Activated naive CD8-positive, alpha-beta T cell treated with anti-CD3 and anti-CD28 coated beads, Interleukin-2, amount 10 ng/mL, durations not matched to agents 7 days and 5 days (primary cell): ENCODE data around the gene SPEM3. TPM values are rescaled to one million over a fixed set of nuclear protein-coding genes. Genes with fewer than 3 reads are reported as not detected.

ENCODE experiments used
- ATAC-seq: fragments of 150-1000 bp; cut with Tn5 transposase; one replicate; pipeline ENCODE4 v1.10.0; 2021; ENCODE audit warnings: low read depth, moderate library complexity
- POLR2A ChIA-PET: fragments of 350-600 bp; sonication (Branson Sonifier 250); formaldehyde crosslinking; loops from one replicate; lab custom pipeline; 2021; ENCODE audit warnings: antibody characterized with exemption; lab: Charles Lee
- DNase-seq: peaks from one replicate; pipeline ENCODE4 v3.0.0; 2021
- H3K27ac Mint-ChIP-seq: one replicate; pipeline ENCODE4 v1.8.0; 2022; ENCODE audit warnings: mild to moderate bottlenecking, mixed read lengths
- H3K27me3 Mint-ChIP-seq: one replicate; pipeline ENCODE4 v1.8.0; 2022; ENCODE audit warnings: mild to moderate bottlenecking, moderate library complexity, mixed read lengths
- H3K36me3 Mint-ChIP-seq: one replicate; pipeline ENCODE4 v1.8.0; 2021; ENCODE audit warnings: mild to moderate bottlenecking, mixed read lengths
- H3K4me1 Mint-ChIP-seq: one replicate; pipeline ENCODE4 v1.8.0; 2021; ENCODE audit warnings: mixed read lengths
- H3K4me3 Mint-ChIP-seq: one replicate; pipeline ENCODE4 v1.8.0; 2022; ENCODE audit warnings: mild to moderate bottlenecking, moderate library complexity, mixed read lengths
- H3K9me3 Mint-ChIP-seq: one replicate; pipeline ENCODE4 v1.8.0; 2021; ENCODE audit warnings: mixed read lengths
- total RNA-seq, 2 experiments: library from RNA; stranded (reverse); gene quantifications; one replicate each; pipeline ENCODE4 v1.2.3, GENCODE V29; 2021

Gene SPEM3
- total RNA-seq, 2 experiments from 2014 or later, result not detected

DNA sequence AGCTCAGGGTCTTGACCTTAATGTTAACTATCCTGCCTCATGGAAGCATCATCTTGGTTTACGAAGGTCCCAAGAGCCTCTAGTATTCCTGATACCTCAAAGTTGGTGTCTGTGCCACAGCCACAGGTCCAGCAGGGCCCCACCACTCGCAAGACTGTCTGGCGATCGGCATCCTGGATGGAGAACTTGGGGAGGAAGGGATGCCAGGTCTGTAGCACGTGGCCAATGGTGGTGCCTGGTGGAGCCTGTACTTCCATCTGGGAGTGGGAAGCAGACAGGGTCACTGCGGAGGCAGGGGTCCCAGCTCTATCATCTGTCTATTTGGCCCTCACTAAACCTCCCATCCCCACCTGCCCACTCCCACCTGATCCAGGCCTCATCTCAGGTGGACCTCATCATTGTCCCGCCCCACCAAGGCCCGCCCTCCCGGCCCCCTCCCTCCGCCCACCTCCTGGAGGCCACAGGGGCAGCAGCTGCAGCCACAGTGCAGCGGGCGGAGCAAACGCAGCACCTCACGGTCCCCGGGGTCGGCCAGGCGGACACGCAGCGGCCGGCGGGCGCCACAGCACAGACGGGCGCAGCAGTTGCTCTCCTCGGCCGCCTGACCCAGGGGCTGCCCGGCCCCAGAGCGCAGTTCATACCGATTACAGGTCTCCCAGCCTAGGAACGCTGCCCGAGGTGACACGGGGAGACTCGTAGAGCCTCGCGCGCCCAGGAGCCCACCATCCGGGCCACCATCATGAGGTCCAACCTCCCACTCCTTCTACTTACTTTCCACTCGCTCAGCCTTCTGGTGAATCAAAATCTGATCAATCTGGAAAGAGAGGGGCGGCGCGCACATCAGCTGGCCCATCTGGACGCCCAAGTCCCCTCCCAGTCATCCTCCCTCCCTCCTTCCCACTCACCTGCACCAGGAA is 35.7 kb upstream of the SPEM3 start:
- Mint-ChIP-seq H3K27ac (peak overlapping the region; percentile 58), H3K9me3 (no peaks in the 10 kb centered on the region), H3K4me3 (peak overlapping the region; percentile 95), H3K4me1 (peaks cover 19% of the 10 kb centered on the region), H3K36me3 (peaks cover 6% of the 10 kb centered on the region), H3K27me3 (no peaks in the 10 kb centered on the region)
- DNase-seq (no peak), ATAC-seq (no peak)
- POLR2A ChIA-PET, result interaction anchor here (2.0 to 2.4 kb wide), 2 partner anchors 9 to 43 kb away, joined by 7 to 19 read pairs; no protein-coding TSS in a partner anchor

DNA sequence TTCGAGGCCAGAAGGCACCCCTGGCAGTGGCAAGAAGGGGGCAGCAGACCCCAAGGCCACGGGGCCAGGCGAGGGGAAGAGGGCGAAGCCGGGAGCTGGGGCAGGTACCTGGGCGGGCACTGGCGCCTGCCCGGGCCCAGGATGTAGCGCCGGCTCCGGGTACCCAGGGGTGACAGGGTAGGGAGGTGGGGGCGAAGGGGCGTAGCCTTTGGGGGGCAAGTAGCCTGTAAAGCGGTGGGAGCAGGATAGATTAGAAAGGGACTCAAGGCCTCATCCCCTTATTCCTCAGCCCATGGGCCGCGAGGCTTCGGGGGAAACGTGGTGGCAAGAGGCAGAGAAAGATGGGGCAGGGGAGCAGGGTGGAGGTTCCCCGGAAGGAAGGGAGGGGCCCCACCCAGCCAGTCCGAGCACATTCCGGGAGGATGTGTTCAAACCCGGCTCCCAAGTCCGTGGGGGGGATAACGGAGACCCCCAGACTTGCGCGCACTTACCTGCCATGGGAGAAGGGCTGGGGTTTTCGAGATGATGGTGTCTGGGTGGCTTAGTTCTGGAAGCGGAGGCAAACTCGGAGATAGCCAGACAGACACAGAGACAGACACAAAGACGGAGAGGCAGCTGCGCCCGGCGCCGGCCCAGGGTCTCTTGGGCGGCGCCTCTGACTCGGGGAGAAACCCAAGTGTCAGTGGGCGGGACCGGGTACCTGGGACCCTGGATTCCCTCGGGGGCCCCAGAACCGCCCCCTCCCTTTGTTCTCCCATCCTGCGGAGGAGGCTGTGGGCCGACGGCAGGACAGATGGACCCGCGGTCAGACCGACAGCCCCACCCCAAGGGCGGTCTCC is 34.8 kb upstream of the SPEM3 start:
- Mint-ChIP-seq H3K9me3 (no peaks in the 10 kb centered on the region), H3K4me3 (peak overlapping the region; percentile 95), H3K27me3 (no peaks in the 10 kb centered on the region), H3K27ac (peak overlapping the region; percentile 89), H3K36me3 (peaks cover 6% of the 10 kb centered on the region), H3K4me1 (peaks cover 19% of the 10 kb centered on the region)
- ATAC-seq (peak; percentile 41), DNase-seq (peak; percentile 61)
- POLR2A ChIA-PET, result interaction anchor here (0.6 to 2.4 kb wide), 8 partner anchors 9 to 159 kb away, joined by 3 to 25 read pairs (median 5); partner anchors contain the start of genes ACAP1 and TMEM256

DNA sequence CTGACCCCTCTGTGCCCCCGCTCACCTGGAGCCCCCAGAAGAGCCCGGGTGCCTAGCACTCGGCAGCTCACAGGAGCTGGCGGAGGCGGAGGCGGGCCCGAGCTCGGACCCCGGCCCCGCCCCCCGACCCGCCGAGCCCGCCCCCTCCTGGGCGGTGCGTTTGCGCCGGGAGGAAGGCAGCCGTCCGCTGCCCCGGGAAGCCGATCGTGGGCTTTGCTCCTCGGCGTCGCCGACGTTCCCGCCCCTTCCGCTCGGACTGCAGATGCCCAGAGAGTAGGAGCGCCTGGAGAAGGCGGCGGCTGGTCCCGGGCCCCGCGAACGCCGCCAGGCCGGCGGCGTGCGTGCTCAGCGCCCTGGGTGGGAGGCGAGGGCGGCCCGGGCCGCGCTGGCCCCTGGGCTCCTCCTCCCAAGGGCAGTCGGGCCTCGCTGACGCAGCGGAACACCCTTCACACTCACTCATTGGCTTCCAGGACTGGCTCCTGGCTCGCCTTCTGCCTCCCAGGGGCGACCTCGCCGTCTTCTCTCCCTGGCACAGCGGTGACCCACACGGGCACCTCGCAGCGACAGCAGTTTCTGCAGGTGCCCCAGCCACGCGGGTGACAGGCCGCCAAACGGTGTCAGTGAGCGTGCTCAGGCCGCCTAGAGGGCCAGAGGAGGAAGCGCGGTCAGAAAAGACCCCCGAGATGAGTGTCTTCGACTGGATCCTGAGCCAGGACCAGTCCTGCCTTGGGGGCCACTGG is 34.0 kb upstream of the SPEM3 start, which contains the start of gene PLSCR3:
PLSCR3 (minus strand) TSS at position 74 of the 740 bp plus-strand sequence. CDS start 415 bp downstream, outside the sequence.
- POLR2A ChIA-PET, result interaction anchor here (0.6 to 2.4 kb wide), 9 partner anchors 9 to 292 kb away, joined by 3 to 25 read pairs (median 3); partner anchors contain the start of genes ACAP1, TMEM256 and TP53
- H3K4me3 Mint-ChIP-seq, result peak within 1 kb of the TSS; percentile 95
- DNase-seq (peak; percentile 94), ATAC-seq (peak; percentile 88)
- peaks cover 6% of the 10 kb centered on the region for H3K36me3 Mint-ChIP-seq
- peaks cover 19% of the 10 kb centered on the region for H3K4me1 Mint-ChIP-seq
- peak within 1 kb of the TSS; percentile 89 for H3K27ac Mint-ChIP-seq
- no peaks in the 10 kb centered on the region for H3K27me3 Mint-ChIP-seq
- H3K9me3 Mint-ChIP-seq, result no peaks in the 10 kb centered on the region

DNA sequence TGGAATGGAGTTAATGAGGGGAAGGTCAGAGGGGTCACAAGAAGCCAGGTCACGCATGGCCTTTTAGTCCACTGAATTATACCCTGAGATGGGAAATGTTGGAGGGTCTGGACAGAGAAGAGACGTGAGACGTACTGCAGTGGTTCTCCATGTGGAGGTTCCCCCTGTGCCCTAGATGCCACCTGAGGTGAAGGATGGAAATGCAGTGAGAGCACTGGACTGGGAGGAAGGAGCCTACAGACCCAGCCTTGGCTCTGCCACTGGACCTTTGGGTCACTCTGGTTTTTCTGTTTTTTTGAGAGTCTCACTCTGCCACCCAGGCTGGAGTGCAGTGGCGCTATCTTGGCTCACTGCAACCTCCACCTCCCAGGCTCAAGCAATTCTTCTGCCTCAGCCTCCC is 32.5 kb upstream of the SPEM3 start:
- H3K9me3 Mint-ChIP-seq, result no peaks in the 10 kb centered on the region
- POLR2A ChIA-PET, result no interaction called here
- peaks cover 3% of the 10 kb centered on the region for H3K36me3 Mint-ChIP-seq
- peaks cover 19% of the 10 kb centered on the region for H3K4me1 Mint-ChIP-seq
- ATAC-seq, result no peak
- peak overlapping the region; percentile 3 for H3K27ac Mint-ChIP-seq
- no peak for DNase-seq
- H3K4me3 Mint-ChIP-seq, result no peak overlapping the region
- H3K27me3 Mint-ChIP-seq, result no peaks in the 10 kb centered on the region

DNA sequence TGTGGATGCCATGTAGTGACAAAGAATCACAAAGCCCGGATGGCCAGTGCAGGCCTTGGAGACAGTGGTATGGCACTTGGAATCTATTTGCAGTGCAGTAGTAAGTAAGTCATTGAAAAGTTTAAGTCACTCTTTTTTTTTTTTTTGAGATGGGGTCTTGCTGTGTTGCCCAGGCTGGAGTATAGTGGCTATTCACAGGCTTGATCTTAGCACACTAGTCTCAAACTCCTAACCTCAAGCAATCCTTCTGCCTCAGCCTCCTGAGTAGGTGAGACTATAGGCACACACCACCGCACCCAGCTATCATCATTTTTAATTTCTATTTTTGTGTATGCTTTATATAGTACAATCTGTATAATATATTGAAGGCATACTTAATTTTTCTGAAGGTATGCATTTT is 30.0 kb upstream of the SPEM3 start:
- DNase-seq, result no peak
- peaks cover 11% of the 10 kb centered on the region for H3K4me1 Mint-ChIP-seq
- H3K27ac Mint-ChIP-seq, result no peak overlapping the region
- no peaks in the 10 kb centered on the region for H3K27me3 Mint-ChIP-seq
- H3K9me3 Mint-ChIP-seq, result no peaks in the 10 kb centered on the region
- ATAC-seq, result no peak
- no peaks in the 10 kb centered on the region for H3K36me3 Mint-ChIP-seq
- POLR2A ChIA-PET, result interaction anchor here (0.6 to 1.1 kb wide), 2 partner anchors 62 to 118 kb away, joined by 3 to 5 read pairs; partner anchors contain the start of gene ACAP1
- no peak overlapping the region for H3K4me3 Mint-ChIP-seq

DNA sequence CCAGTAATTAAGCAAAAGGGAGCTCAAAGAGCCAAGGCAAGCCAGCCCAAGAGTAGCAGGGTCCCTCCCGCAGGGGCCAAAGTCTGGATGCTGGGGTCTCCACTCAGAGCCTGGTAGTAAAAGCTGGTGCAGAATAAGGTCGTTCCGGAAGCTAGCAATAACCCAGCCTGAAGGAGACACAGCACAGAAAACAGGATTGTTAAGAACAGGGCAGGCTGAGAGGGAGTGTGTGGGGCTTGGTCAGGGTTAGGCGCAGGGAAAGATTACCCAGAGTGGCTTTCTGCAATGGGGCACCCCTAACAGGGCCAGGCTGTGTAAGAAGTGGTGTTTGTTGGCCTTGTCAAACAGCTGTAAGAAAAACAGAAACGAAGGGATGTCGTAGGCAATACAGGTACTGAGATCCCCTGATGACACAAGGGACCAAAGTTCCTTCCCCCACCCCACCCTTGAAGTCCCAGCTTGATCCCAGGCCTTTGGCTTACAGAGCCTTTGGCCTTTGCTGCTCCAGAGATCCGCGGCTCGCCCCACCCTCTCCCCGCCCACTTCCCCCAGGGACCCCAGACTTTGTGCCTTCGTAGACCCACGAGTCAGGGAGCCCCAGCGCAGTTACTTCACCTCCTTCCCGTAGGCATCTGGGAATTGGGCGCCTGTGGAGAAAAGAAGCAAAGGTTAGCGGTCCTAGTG is 25.5 kb upstream of the SPEM3 start:
- POLR2A ChIA-PET, result interaction anchor here (0.5 to 2.9 kb wide), 16 partner anchors 9 to 184 kb away, joined by 3 to 25 read pairs (median 4); partner anchors contain the start of genes ACADVL, ACAP1, DLG4 and MPDU1
- Mint-ChIP-seq H3K9me3 (no peaks in the 10 kb centered on the region), H3K4me3 (peak overlapping the region; percentile 92), H3K27ac (peak overlapping the region; percentile 72), H3K27me3 (peaks cover 11% of the 10 kb centered on the region), H3K4me1 (peaks cover 14% of the 10 kb centered on the region), H3K36me3 (no peaks in the 10 kb centered on the region)
- ATAC-seq (no peak), DNase-seq (no peak)

DNA sequence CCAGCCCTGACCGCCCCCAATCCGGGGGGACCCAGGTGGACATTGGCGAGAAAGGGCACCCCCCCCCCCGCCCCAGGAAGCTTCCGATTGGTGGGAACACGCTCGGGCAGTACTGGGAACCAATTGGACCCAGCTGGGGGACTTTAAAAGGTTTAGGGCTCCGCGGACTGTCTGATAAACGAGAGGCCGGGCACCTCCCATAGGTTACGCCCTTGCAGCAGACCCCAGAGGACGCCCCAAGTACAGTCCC is 25.0 kb upstream of the SPEM3 start:
- peaks cover 11% of the 10 kb centered on the region for H3K27me3 Mint-ChIP-seq

DNA sequence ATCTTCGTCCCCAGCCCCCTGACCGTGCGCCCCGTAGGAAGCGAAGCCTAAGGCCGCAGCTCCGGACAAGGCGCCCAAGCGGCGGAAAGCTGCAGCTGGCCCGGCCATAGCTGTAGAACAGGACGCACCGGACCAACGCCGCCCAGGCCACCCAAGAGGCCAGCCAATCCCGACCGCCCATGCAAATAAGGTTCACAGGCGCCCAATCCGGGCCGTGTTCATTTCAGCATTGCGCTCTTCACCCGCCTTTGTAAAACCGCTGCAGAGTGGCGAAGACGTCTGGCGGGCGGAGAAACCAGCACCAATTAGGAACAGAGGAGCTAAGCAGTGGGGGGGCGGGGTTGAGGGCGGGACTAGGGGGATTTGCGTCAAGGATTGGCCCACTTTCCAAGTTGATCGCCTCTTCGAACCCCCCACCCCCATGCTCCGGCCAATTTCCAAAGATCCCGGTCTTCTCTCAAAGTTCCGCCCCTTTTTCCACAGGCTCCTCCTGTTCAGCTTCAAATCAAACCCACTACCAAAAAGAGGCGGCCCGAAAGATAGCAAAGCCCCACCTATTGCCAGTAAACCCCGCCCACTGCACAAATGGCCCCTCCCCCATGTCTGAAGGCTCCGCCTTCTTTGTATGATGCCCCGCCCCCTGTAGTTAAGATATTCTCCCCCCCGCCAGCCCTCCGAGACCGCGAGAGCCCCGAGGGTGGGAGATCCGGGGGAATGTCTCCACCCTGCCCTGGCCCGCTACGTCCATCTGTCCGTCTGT is 24.5 kb upstream of the SPEM3 start, which contains the start of gene TMEM256:
TMEM256 (minus strand) TSS at position 121 of the 760 bp plus-strand sequence; CDS start at position 108, 13 bp downstream.
- Mint-ChIP-seq H3K27ac (peak within 1 kb of the TSS; percentile 89), H3K4me3 (peak within 1 kb of the TSS; percentile 92), H3K27me3 (peaks cover 11% of the 10 kb centered on the region), H3K9me3 (no peaks in the 10 kb centered on the region), H3K4me1 (peaks cover 14% of the 10 kb centered on the region), H3K36me3 (no peaks in the 10 kb centered on the region)
- peak; percentile 90 for DNase-seq
- peak; percentile 95 for ATAC-seq
- POLR2A ChIA-PET, result interaction anchor here (0.8 to 2.9 kb wide), 14 partner anchors 10 to 185 kb away, joined by 3 to 25 read pairs (median 4); partner anchors contain the start of genes ACADVL, ACAP1, DLG4 and MPDU1

More for the DNA sequence above, 25.0 kb upstream of the SPEM3 start:
- Mint-ChIP-seq H3K4me1 (peaks cover 14% of the 10 kb centered on the region), H3K36me3 (no peaks in the 10 kb centered on the region), H3K9me3 (no peaks in the 10 kb centered on the region), H3K27ac (peak overlapping the region; percentile 89), H3K4me3 (peak overlapping the region; percentile 92)
- POLR2A ChIA-PET, result interaction anchor here (0.5 to 2.9 kb wide), 15 partner anchors 9 to 184 kb away, joined by 3 to 25 read pairs (median 5); partner anchors contain the start of genes ACADVL, ACAP1, DLG4 and MPDU1
- DNase-seq, result no peak
- no peak for ATAC-seq

DNA sequence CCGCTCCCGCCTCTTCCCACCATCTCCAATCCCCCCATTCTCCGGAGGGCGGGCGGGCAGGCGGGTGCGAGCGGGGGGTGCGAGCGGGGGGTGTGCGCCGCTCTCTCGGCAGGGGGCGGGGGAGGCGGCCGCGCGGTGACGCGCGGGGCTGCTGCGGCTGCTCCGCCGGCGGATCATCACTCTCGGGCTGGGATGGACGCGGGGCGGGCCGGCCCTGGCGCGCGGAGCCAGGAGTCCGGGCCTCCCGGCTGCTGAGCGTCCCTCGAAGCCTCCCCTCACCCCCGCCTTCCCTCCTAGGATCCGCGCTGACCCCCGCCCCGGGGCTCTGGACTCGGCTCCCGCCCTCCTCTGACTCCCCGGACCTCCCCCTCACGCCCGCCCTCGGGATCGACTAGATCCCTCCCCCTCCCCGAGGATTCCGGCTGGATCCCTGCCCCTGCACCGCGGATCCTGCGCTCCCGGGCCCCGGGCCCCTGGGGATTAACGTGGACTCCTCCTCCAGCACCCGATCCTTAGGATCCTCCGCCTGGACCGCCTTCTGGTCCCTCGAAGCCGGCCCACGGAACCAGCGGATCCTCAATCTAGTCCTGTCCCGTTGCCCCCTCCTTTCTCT is 23.8 kb upstream of the SPEM3 start:
- peaks cover 14% of the 10 kb centered on the region for H3K4me1 Mint-ChIP-seq
- DNase-seq (no peak), ATAC-seq (peak; percentile 13)
- H3K4me3 Mint-ChIP-seq, result peak overlapping the region; percentile 92
- POLR2A ChIA-PET, result interaction anchor here (0.8 to 2.9 kb wide), 10 partner anchors 10 to 75 kb away, joined by 3 to 25 read pairs (median 6); partner anchors contain the start of genes ACAP1, NEURL4, PLSCR3 and TMEM102
- no peaks in the 10 kb centered on the region for H3K9me3 Mint-ChIP-seq
- no peaks in the 10 kb centered on the region for H3K36me3 Mint-ChIP-seq
- peak overlapping the region; percentile 89 for H3K27ac Mint-ChIP-seq
- H3K27me3 Mint-ChIP-seq, result peaks cover 11% of the 10 kb centered on the region

DNA sequence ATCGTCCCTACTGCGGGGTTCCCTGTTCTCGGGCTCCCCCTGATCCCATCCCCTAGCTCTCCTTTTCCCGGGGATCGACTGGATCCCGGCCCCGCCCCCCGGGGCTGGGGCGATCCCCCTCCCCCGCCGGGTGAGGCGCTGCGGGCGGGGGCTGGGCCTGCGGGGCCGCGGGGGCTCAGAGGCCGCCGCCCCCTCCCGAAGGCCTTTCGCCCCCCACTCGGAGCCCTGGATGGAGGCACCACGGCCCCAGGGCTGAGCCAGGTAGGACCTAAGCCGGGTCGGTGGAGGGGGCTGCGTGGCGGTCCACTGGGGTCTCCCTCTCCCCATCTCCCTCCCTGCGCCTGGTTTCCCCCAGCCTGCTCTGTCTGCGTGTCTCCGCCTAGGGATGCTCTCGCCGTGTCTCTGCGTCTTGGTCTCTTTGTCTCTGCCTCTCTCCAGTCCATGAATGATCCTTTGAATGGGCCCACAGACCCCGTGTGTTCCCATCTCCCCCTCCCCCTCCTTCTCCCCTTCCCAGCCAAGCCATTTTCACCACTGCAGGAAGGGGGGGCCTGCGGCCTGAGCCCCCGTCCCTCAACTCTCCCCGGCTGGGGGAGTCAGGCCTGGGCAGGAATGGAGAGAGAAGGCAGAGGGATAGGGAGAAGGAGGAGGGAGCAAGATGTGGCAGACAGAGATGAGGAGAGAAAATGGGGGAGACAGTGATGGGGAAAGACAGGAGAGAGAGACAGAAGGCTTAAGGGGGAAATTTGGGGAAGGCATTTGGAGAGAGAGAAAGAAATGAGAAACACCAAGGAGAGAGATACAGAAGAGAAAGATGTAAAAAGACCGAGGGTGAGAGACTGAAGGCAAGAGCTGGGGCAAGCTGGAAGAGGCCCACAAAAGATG is 23.1 kb upstream of the SPEM3 start:
- peak overlapping the region; percentile 86 for H3K27ac Mint-ChIP-seq
- POLR2A ChIA-PET, result interaction anchor here (1.1 kb wide), 1 partner anchor 21 kb away, joined by 3 read pairs; no protein-coding TSS in a partner anchor
- no peaks in the 10 kb centered on the region for H3K9me3 Mint-ChIP-seq
- DNase-seq, result no peak
- ATAC-seq, result no peak
- peaks cover 11% of the 10 kb centered on the region for H3K27me3 Mint-ChIP-seq
- H3K4me1 Mint-ChIP-seq, result peaks cover 14% of the 10 kb centered on the region
- H3K4me3 Mint-ChIP-seq, result peak overlapping the region; percentile 89
- no peaks in the 10 kb centered on the region for H3K36me3 Mint-ChIP-seq
